CD14-positive monocyte (primary cell): ENCODE results near the gene GRIK4. TPM values are rescaled to one million over a fixed set of nuclear protein-coding genes. Genes with fewer than 3 reads are reported as not detected.
"Not testable (repeated sequence)": the region's sequence is repeated elsewhere in the genome, so short reads cannot be mapped to it uniquely, and the experiment has no call there.

Experiments used
- DNase-seq, 3 donors: peaks; one replicate each; pipeline ENCODE4 v3.0.0-alpha.2; 2011 to 2022
- H2AFZ ChIP-seq: 2 replicates; pipeline ENCODE4 v1.6.0; 2012; ENCODE audit warnings: mild to moderate bottlenecking, low read depth, low read length, inconsistent platforms; ENCODE audit not compliant: insufficient read depth, poor library complexity, severe bottlenecking
- H3K27ac ChIP-seq, 2 donors: 1 replicate in 1 of 2; 2 replicates in 1 of 2; pipeline ENCODE4 v1.5.1; 2012 to 2013; ENCODE audit warnings: low read length in 2 of 2, control low read depth in 1 of 2, inconsistent platforms in 1 of 2, low read depth in 1 of 2, mild to moderate bottlenecking in 1 of 2
- H3K27me3 ChIP-seq, 2 donors: one replicate each; pipeline versions ENCODE4 v1.6.0 to v1.6.1; 2011 to 2013; ENCODE audit warnings: low read length in 2 of 2; ENCODE audit not compliant: control insufficient read depth in 2 of 2, insufficient read depth in 2 of 2
- H3K36me3 ChIP-seq, 2 donors: replicated peaks in 1 of 2; 1 replicate in 1 of 2; 2 replicates in 1 of 2; pipeline versions ENCODE4 v1.5.1 to v1.6.1; 2012 to 2013; ENCODE audit warnings: low read length in 2 of 2, control low read depth in 1 of 2, inconsistent platforms in 1 of 2, mild to moderate bottlenecking in 1 of 2; ENCODE audit not compliant: insufficient read depth in 2 of 2, control insufficient read depth in 1 of 2
- H3K4me1 ChIP-seq, 2 donors: 1 replicate in 1 of 2; 2 replicates in 1 of 2; pipeline versions ENCODE4 v1.5.1 to v1.6.1; 2012 to 2013; ENCODE audit warnings: low read length in 2 of 2, control low read depth in 1 of 2, inconsistent platforms in 1 of 2, mild to moderate bottlenecking in 1 of 2, moderate library complexity in 1 of 2; ENCODE audit not compliant: insufficient read depth in 2 of 2, control insufficient read depth in 1 of 2
- H3K4me2 ChIP-seq: replicated peaks from 2 replicates; pipeline ENCODE3; 2012; ENCODE audit warnings: low read length, moderate library complexity, mild to moderate bottlenecking; ENCODE audit not compliant: poor library complexity, severe bottlenecking; ENCODE audit errors: extremely low read depth
- H3K4me3 ChIP-seq, 3 experiments: fragments of 200-600 bp in 1 of 3; sonication (generic) in 1 of 3; replicated peaks in 1 of 3; 1 replicate in 2 of 3; 2 replicates in 1 of 3; pipeline ENCODE4 v1.5.1; 2011 to 2013; ENCODE audit warnings: low read length in 3 of 3, mild to moderate bottlenecking in 3 of 3, control low read depth in 2 of 3, low read depth in 2 of 3, inconsistent platforms in 1 of 3, moderate library complexity in 1 of 3
- H3K79me2 ChIP-seq: 2 replicates; pipeline ENCODE4 v1.6.0; 2012; ENCODE audit warnings: mild to moderate bottlenecking, control low read depth, inconsistent platforms, low read length, moderate library complexity; ENCODE audit not compliant: insufficient read depth
- H3K9ac ChIP-seq: 2 replicates; pipeline ENCODE4 v1.6.0; 2017; ENCODE audit warnings: low read length, mild to moderate bottlenecking; ENCODE audit not compliant: insufficient read depth, poor library complexity, severe bottlenecking
- H3K9me3 ChIP-seq, 2 donors: replicated peaks in 1 of 2; 1 replicate in 1 of 2; 2 replicates in 1 of 2; pipeline versions ENCODE4 v1.5.1 to v1.6.1; 2012 to 2013; ENCODE audit warnings: low read length in 2 of 2, control low read depth in 1 of 2; ENCODE audit not compliant: control insufficient read depth in 1 of 2, insufficient read depth in 1 of 2
- H4K20me1 ChIP-seq: 2 replicates; pipeline ENCODE4 v1.6.0; 2012; ENCODE audit warnings: mild to moderate bottlenecking, low read length, control low read depth, moderate library complexity; ENCODE audit not compliant: insufficient read depth
- H3K27ac Mint-ChIP-seq, 7 donors: one replicate each; pipeline ENCODE4 v1.8.0; 2020; ENCODE audit warnings: mild to moderate bottlenecking in 7 of 7, mixed read lengths in 7 of 7, moderate library complexity in 6 of 7, inconsistent platforms in 2 of 7
- H3K27me3 Mint-ChIP-seq, 3 donors: one replicate each; pipeline ENCODE4 v1.8.0; 2021 to 2022; ENCODE audit warnings: low read depth in 3 of 3, mild to moderate bottlenecking in 3 of 3, mixed read lengths in 3 of 3, moderate library complexity in 3 of 3, inconsistent platforms in 1 of 3
- H3K36me3 Mint-ChIP-seq, 2 donors: one replicate each; pipeline ENCODE4 v1.8.0; 2020; ENCODE audit warnings: mixed read lengths in 2 of 2, inconsistent platforms in 1 of 2, mild to moderate bottlenecking in 1 of 2
- H3K4me1 Mint-ChIP-seq: one replicate; pipeline ENCODE4 v1.8.0; 2020; ENCODE audit warnings: mild to moderate bottlenecking, mixed read lengths
- H3K4me3 Mint-ChIP-seq, 2 donors: one replicate each; pipeline ENCODE4 v1.8.0; 2020; ENCODE audit warnings: mild to moderate bottlenecking in 2 of 2, mixed read lengths in 2 of 2, moderate library complexity in 1 of 2
- H3K9me3 Mint-ChIP-seq, 7 donors: one replicate each; pipeline ENCODE4 v1.8.0; 2020 to 2022; ENCODE audit warnings: mixed read lengths in 7 of 7, mild to moderate bottlenecking in 6 of 7, moderate library complexity in 6 of 7, inconsistent platforms in 2 of 7
- CTCF ChIP-seq: fragments of 200-600 bp; IDR thresholded peaks from one replicate; pipeline ENCODE4 v1.8.0; 2022; ENCODE audit warnings: antibody characterized with exemption, mild to moderate bottlenecking
- WGBS: methylation state at CpG from one replicate; pipeline ENCODE4 v1.1.5; 2013; ENCODE audit warnings: missing lambda C conversion rate; ENCODE audit not compliant: insufficient coverage; 5-methylcytosine and 5-hydroxymethylcytosine counted together
- intact Hi-C, 2 donors: fragments of 100-400 bp; cut with micrococcal nuclease; formaldehyde crosslinking; loops; one replicate each; pipeline versions ENCODE4 v1.15.0 to v1.15.1; 2023
- polyA plus RNA-seq, 3 donors: library from polyadenylated mRNA; depleted of rRNA in 1 of 3; unstranded in 2 of 3; stranded (reverse) in 1 of 3; fragments of 300-500 nt in 2 of 3; fragments of >200 nt in 1 of 3; fragmentation: Illumina TruSeq in 2 of 3; gene quantifications; 1 replicate in 2 of 3; 2 replicates in 1 of 3; pipeline ENCODE4 v1.2.3, GENCODE V29; 2012 to 2021

The GRIK4 gene
- polyA plus RNA-seq, 3 donors, result not detected

GRCh38 chr11:120579611-120580031 lies 68.1 kb downstream of the GRIK4 start:
- Histone ChIP-seq H2AFZ (no peak overlapping the region), H3K4me1 (no peaks in the 10 kb centered on the region), H3K9me3 (no peaks in the 10 kb centered on the region), H3K27ac (no peak overlapping the region), H3K27me3 (no peaks in the 10 kb centered on the region), H3K4me3 (no peak overlapping the region), H4K20me1 (no peaks in the 10 kb centered on the region), H3K79me2 (no peaks in the 10 kb centered on the region), H3K4me2 (no peak overlapping the region), H3K9ac (no peak overlapping the region), H3K36me3 (no peaks in the 10 kb centered on the region)
- DNase-seq, result no peak
- TF ChIP-seq CTCF, result no peak
- Mint-ChIP-seq H3K27me3 (peaks cover 9 to 15% (median 13%) of the 10 kb centered on the region in 3 donors), H3K36me3 (no peaks in the 10 kb centered on the region), H3K9me3 (peaks cover 0 to 11% (median 5%) of the 10 kb centered on the region in 7 donors), H3K4me1 (peaks cover 6% of the 10 kb centered on the region), H3K4me3 (no peak overlapping the region), H3K27ac (no peak overlapping the region)
- intact Hi-C loops, result no loop called here
- no CpG with 5 or more reads among the region's 7 CpGs for WGBS

- no peak for TF ChIP-seq CTCF
- Mint-ChIP-seq H3K4me3 (peak overlapping the region in 1 of 2 donors; percentile 84), H3K4me1 (peaks cover 6% of the 10 kb centered on the region), H3K9me3 (peaks cover 0 to 11% (median 6%) of the 10 kb centered on the region in 7 donors), H3K36me3 (no peaks in the 10 kb centered on the region), H3K27ac (no peak overlapping the region), H3K27me3 (peaks cover 11 to 20% (median 16%) of the 10 kb centered on the region in 3 donors)
- Histone ChIP-seq H3K27ac (no peak overlapping the region), H3K36me3 (no peaks in the 10 kb centered on the region), H3K4me2 (peak overlapping the region; percentile 41), H3K9ac (no peak overlapping the region), H2AFZ (no peak overlapping the region), H3K4me1 (no peaks in the 10 kb centered on the region), H3K79me2 (no peaks in the 10 kb centered on the region), H3K27me3 (no peaks in the 10 kb centered on the region), H3K4me3 (no peak overlapping the region), H4K20me1 (no peaks in the 10 kb centered on the region), H3K9me3 (no peaks in the 10 kb centered on the region)
- DNase-seq, result no peak
- WGBS, result 0% methylated on average over 1 of the region's 4 CpGs
- intact Hi-C loops, result no loop called here
Measured at GRCh38 chr11:120581313-120581712, 69.8 kb downstream of the GRIK4 start.

- H3K79me2 ChIP-seq, H3K36me3 ChIP-seq, H3K27ac Mint-ChIP-seq, H3K36me3 Mint-ChIP-seq, H4K20me1 ChIP-seq, intact Hi-C loops, H3K9me3 ChIP-seq, H3K4me1 ChIP-seq, H3K4me3 ChIP-seq, H2AFZ ChIP-seq, H3K27me3 ChIP-seq, H3K4me3 Mint-ChIP-seq, H3K27ac ChIP-seq, DNase-seq, H3K9ac ChIP-seq, H3K4me2 ChIP-seq, H3K4me1 Mint-ChIP-seq: not testable (repeated sequence)
- Mint-ChIP-seq H3K27me3 (peaks cover 9 to 18% (median 15%) of the 10 kb centered on the region in 3 donors), H3K9me3 (peaks cover 0 to 11% (median 6%) of the 10 kb centered on the region in 7 donors)
- WGBS, result 80% methylated on average over 1 of the region's 3 CpGs
Measured at GRCh38 chr11:120582535-120582934, 71.0 kb downstream of the GRIK4 start.
